HG03439 (cell line): ENCODE results near the gene CMIP.
"Not testable (repeated sequence)": the region's sequence is repeated elsewhere in the genome, so short reads cannot be mapped to it uniquely, and the experiment has no call there.

Experiments
- ATAC-seq: cut with Tn5 transposase; IDR thresholded peaks from one replicate; pipeline ENCODE4 v1.9.1; 2021; ENCODE audit warnings: mild to moderate bottlenecking, moderate library complexity; ENCODE audit not compliant: unreplicated experiment

Gene CMIP

DNA sequence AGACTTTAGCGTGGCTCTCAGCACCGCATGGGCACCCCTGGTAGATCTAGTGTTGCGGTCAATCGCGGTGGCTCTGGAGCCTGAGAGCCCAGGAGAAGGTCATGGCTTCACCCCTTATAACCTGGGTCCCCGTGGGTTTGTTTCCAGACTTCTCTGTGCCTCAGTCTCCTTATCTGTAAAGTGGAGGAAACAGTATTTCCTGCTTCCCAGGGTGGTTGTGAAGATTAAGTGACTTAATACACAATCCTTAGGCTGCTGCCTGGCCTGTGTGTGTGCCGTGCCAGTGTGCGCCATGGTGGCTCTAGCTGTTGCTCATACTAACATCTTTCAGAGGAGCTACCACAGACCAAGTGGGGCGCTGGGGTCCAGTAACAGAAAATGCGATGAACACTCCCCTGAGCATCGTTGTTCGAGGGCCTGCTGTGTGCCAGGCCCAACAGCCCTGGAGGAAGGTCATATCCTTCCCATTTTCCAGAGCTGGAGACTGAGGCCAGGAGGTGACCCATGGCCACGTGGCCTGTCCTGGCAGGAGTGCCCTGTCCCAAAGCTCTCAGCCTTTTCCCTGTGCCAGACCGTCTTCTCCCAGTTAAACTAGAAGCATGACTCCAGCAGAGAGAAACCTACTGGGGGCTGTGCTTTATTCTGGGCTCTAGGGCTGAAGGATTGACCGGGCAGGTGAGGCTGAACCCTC is 70.1 kb downstream of the CMIP start:
- no peak for ATAC-seq

DNA sequence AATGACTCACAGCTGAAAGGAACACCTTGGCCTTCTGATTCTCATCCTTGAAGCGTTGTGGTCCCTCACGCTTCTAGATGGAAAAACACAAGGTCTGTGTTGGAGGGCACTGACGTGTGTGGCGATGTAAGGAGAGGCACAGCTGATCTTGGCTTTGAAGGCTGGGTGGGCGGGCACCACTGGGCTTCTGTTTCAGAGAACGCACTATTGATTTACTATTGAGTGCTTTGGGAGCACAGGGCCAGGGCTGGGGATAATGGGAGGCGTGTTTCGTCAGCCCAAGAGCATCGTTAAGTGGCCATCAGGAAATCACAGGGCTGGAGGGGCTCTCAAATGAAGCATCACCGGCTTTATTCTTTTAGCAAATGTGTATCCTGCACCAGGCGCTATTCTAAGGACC is 70.7 kb downstream of the CMIP start:
- no peak for ATAC-seq

DNA sequence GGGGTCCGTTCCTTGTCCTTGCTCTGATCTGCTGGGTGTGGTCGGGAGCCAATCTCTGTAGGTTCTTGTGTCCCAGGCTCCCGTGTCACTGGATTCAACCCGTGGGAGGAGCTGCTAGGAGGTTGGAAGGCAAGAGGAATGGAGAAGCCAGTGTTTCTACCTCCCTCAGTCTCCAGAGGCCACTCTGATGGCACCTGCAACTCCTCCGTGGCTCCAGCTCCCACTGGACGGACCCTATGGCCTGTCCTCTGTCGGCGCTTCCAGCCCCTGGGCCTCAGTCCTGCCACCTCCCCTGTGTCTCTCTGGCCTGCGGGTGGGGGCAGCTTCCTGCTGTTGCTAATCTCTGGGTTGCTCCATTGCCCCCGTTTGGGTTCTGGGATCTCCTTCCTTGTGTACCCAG is 71.1 kb downstream of the CMIP start:
- no peak for ATAC-seq

DNA sequence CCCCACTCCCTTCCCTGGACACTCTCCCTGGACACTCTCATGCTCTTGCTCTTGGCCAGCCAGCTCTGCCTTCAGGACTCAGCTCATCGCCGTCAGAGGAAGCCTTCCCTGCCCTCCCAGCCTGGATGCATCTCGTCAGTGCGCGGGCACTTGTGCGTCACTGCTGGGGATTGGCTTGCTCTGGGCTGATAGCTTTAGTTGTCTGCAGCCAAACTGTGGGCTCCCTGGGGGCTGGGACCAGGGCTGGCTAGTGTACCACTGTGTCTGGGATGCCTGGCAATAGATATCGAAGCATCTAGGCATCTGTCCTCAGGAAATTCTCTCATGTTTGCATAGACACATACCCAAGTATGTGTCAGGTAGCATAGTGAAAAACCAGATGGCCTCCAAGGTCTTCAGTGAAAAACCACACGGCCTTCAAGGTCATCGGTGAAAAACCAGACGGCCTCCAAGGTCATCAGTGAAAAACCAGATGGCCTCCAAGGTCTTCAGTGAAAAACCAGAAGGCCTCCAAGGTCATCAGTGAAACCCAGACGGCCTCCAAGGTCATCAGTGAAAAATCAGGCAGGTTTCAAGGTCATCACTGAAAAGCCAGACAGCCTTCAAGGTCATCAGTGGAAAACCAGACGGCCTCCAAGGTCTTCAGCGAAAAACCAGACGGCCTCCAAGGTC is 72.0 kb downstream of the CMIP start:
- no peak for ATAC-seq

DNA sequence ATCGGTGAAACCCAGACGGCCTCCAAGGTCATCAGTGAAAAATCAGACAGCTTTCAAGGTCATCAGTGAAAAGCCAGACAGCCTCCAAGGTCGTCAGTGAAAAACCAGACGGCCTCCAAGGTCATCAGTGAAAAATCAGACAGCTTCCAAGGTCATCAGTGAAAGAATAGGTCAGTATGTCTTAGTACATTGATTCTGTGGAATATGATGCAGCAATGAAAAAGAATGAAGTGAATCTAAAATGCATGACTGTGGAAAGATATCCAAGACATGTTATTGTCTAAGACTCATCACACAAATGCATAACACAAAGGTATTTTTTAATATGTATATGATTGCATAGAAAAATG is 72.5 kb downstream of the CMIP start:
- ATAC-seq: no peak

DNA sequence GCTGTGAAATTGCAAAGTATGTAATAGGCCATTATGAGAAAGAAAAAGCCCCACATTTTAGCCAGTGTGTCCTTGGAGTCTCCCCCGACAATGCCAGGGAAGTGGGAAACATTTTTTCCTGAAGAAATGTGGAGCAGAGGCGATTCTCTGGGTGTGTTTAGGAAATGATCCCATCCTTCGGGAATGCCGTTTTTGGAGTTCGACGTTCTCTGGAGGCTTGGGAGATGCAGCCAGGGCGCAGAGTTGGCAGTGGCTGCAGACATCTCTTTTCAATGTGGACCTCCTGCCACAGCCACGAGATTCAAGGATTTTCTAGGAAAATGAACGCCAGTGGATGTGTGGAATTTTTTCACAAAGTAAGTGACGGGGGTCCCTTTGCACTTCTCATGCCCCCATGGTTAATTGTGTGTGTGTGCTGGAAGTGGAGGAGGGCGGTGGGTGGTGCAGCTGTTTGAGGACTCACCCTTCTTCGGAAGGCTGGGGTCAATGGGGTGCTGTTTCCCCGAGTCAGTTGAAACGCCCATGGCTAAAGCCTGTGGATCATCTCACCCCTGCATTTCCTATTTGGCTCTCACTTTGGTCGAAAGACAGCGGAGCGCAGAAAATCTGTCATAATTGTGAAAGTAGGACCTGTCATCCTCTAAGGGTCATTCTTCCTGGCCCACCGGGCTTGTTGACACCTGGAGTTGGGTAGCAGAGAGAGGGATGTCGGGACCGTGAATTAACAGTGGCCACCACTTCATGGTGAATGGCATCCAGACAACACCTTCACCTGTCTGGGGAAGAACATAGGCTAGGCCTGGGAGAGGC is 73.2 kb downstream of the CMIP start:
- ATAC-seq: no peak

DNA sequence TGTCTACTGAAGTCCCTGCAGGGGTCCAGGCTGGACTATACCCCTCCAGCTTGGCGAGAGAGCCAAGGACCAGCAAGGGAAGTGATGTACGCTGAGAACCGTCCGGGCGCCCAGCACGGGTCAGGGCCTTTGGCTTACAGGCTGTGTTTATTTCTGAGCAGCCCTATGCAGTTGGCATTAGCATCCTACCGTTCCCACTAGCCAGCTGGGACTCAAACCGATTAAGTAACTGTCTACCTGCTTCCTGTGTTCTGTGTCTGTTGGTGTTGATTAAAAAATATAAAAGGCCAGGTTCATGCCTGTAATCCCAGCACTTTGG is 73.8 kb downstream of the CMIP start:
- ATAC-seq: no peak

DNA sequence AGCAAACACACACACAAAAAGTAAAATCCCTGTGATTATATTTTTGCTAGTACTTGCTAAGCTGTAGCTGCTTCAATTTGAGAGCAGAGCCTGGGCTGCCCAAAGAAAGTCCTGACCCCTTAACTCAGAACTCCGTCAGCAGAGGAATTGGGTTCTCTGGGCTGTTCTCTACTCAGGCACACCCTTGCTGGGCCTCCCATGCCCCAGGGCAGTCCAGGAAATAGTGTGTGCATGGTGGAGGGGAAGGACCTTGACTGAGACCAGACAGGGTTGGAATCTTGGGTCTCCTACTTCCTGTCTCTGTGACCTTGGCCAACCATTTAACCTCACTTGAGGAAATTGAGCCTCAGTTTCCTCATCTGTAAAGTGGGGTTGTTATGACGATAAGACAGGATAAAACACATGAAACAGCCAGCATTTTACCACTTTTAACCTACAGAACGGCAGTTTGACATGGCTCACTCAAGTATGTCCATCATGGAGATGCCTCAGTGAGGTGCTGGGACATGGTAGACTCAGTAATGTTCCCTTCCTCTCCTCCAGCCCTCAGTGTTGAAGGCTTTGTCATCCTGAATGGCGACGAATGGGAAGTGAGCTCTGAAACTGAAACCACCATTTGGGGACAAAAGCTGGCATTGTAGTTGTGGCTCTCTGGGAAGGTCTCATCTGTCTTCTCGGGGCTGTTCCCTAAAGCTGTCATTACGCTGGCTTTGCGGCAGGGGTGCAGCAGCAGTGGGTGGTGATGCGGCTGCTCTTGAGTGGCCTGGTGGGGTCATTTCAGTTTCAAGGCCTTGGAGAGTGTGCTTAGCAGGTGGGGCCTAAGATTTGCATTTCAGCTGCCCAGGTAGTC is 74.9 kb downstream of the CMIP start:
- ATAC-seq: no peak

DNA sequence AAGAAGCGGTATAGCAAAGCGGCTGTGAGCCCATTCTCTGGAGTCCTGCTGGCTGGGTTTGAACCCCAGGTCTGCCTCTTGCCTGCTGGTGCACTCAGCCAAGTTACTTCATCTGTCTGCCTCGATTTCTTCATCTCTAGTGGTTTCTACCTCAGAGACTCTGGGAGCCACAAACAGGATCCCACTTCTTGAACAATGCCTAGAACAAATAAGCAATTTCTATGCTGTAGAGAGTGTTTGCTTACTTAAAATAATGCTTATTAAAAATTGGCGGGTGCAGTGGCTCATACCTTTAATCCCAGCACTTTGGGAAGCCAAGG is 75.5 kb downstream of the CMIP start:
- ATAC-seq: no peak

DNA sequence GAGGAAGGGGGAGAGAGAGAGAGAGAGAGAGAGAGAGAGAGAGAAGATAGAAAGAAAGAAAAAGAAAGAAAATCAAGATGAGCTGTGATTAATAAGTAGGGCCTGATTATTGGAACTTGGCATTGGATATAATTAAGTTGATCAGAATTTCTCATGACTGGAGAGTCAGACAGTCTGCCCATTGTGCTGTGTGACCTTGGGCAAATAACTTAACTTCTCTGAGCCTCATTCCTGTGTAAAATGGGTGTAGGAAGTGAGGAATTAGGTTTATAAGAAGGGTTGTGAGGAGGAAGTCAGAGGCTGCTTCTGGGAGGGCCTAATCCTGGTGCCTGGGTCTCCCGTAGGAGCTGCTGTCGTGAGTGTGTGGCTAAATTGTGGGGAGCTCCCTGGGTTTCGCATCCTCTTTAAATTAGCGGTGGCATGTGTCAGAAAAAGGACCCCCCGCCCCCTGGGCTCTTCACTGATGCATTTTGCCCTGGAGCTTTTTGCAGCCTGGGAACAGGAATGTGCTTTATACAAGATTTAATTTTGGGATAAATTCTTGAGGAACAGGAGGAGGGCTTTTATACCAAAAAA is 76.0 kb downstream of the CMIP start:
- no peak for ATAC-seq

DNA sequence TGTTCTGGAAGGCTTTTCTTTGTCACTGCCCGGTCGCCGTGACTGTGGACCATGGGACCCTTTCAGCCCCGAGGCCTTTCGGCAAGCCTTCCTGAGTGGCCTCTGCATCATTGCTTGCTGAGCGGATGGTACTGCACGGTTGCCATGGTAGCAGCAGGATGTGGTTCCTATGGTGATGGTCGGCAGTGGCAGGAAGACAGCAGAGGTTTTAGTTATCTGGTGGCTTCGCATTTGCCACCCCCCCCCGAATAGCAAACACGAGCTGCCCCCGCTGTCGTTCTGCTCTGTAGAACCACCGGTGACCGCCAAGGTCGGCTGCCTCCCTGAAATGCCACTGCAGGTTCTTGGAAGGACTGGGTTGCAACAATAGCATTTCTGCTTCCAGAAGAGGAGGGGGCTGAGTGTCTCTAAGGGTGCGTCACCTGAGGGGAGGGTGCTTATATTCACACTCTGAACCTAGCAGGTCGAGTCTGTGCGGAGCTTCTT is 76.6 kb downstream of the CMIP start:
- no peak for ATAC-seq

DNA sequence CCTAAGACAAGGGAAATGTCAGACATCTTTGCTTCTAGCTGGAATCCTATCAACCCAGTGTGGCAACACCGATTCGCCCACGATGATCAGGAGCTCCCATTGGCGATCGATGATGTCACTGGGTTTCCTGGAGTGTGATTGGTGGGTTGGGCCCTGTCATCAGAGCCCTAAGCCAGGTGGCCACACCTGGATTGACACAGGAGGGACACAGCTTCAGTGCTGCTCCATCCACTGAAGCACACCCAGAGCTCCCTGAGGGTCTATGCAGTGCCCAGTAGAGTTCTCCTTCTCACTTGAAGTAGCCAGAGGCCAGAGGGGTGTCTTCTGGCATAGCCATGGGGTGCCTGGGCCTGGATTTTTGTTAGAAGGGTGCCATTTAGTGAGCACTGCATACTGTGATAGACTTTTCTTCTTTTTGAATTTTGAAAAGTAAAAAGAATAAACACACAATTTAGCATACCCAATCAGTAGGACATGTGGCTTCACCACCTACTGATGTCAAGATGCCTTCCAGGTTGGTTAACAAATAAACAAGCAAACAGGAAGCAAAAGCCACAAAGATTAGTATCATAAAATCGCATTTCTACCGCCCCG is 77.6 kb downstream of the CMIP start:
- no peak for ATAC-seq

DNA sequence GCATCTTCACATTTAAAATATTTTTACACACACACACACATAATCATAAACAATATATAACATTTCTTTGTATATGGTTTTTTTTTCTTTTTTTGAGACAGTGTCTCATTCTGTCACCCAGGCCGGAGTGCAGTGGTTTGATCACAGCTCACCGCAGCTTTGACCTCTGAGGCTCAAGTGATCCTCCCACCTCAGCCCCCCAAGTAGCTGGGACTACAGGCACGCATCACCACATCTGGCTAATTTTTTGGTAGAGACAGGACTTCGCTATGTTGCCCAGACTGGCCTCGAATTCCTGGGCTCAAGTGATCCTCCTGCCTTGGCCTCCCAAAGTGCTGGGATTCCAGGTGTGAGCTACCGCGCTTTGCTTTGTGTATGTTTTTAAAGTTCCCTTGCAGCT is 78.2 kb downstream of the CMIP start:
- not testable (repeated sequence) for ATAC-seq

DNA sequence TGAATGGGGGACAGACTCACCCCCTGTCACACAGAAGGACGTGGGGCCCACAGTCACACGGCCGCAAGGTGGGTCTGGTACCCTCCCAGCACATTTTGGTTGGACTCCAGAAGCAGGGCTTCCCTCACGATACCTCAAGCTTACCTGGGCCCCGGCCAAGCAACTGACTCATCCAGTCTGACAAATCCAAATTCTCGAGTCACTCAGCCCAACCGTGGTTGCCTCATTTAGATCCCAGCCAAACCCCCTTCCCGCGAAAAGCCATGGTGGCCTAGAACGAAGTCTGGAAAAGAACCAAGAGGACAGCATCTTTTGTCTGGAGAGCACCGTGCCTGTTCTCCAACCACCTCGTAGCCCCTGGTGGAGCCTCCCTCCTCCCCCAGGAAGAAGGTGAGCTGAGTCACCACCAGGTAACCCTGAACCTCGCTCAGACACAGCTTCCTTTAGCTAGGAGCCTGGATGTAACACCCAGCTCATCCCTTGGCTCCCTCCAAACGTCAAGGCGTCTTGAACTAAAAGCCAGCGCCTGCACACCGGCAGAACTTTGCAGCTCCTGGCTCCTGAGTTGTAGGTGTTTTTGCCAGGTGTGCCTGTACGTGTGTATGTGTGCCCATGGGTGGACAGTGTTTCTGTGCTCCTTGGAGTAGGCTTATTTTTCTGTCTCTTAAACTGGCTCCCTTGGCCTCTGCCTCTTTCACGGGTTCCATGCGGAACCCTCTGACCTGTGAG is 78.9 kb downstream of the CMIP start:
- ATAC-seq: no peak

DNA sequence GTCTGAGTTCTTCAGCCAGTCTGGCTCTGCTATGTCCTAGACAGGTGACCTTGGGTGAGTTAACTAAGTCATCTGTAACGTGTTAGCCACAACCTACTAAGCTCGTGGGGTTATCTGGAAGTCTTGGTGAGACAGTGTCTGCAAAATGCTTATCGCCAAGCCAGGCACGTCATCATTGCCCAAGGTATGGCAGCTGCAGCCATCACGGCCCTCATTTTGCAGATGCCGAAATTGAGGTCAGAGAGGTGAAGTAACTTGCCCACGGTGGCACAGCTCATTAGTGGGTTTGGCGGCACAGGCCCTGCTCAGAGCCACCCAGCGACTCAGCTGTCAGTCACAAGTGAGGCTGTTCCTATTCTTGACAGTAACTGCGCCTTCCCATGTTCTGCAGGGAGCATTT is 79.8 kb downstream of the CMIP start:
- no peak for ATAC-seq

DNA sequence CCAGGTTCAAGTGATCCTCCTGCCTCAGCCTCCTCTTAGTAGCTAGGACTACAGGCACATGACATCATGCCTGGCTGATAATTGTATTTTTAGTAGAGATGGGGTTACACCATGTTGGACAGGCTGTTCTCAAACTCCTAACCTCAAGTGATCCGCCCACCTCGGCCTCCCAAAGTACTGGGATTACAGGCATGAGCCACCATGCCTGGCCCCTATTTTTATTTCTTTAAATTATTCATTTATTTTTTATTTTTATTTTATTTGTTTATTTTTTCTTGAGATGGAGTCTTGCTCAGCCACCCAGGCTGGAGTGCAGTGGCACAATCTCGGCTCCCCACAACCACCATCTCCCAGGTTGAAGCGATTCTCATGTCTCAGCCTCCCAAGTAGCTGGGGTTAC is 80.3 kb downstream of the CMIP start:
- not testable (repeated sequence) for ATAC-seq

DNA sequence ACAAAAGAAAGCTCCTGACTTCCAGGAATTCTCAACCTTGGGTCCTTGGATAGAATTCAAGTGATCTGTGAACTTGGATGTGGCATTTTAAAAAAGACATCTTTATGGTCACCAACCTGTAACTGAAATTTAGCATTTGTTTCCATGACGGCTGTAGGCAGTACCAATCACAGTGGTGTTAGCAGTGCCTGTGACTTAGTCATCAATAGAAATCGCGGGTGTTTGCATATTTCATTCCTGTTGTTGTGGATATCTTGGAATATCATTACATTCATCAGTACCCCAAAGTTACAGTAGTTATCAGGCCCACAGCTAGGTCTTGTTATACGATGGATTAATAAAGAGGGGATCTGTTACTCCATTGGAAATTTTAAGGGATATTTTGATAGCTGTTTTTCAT is 81.6 kb downstream of the CMIP start:
- no peak for ATAC-seq

DNA sequence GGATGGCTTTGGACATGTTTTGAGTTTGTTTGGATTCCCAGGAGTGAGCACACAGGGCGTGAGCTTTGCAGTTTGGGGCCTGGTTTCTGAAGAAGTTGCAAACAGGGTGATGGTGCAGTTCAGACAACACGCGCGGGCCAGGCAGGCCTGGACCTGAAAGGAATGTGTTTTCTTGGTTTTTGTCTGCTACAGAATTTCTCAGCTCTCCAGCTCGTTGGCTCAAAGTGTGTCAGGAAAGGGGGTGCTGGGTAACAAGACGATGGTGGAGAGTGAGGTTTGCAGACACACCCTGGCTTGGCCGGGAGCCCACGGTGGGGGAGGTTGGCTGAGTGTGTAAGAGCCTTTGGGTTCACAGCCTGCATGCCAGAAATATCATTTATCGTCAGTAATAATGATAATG is 82.3 kb downstream of the CMIP start:
- no peak for ATAC-seq

DNA sequence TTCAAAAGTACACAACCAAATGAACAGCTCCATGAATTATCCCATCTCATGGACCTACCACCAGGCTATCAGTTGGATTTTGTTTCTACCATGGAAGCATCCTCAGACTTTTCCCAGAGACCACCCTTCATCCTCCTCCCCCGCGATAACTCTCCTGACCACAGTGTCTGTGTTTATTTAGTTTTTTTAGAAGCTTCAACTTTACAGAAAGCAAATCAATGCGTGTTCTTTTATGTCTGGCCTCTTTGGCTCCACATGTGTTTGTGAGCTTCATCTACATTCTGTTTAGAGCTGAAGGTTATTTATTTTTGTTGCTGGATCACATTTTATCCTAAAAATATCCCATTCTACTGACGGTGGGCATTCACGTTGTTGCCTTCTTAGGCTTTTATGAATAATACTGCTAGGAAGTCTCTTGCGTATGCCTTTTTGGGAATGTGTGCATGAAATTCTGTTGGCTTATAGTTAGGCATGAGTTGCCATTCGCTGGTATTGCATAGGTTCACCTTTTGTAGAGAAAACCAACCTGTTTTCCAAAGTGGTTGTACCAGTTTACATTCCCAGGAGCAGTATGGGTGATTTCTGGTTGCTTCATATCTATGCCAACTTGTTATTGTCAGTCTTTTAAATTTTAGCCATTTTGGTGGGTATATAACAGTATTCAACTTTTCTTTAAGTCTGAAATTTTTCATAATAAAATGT is 83.0 kb downstream of the CMIP start:
- ATAC-seq: no peak
